ENCODE data around the gene KXD1. TPM values are rescaled to one million over a fixed set of nuclear protein-coding genes. Genes with fewer than 3 reads are reported as not detected.
A peak's percentile ranks its signal among the peaks of the same experiment; 100 is the strongest.

The KXD1 gene
- polyA plus RNA-seq, 2 of the 4 experiments (the other 2 are of a cell fraction): 62.8 to 83.9 TPM

DNA sequence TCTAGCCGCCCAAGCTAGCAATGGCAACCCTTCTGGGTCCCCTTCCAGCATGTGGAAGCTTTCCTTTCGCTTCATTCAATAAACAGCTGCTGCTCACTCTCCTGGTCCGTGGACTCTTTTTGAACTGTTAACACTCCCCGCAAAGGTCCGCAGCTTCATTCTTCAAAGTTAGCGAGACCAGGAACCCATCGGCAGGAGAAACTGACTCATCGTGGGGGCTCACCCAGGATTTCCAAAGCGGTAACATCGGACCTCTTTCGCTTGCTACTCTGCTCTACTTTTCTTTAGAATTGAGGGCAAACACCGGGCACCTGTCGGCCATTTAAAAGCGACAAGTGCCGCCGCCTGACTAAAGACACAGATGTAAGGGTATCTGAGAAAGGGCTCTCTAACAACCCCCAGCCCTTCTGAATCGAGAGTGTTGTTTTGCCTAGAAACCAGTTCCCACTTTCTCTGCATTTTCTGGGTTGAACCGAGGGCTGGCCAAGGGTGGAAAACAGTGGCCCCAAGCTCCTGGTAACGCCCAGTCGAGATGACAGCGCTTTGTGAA is 19.8 kb downstream of the KXD1 start:
- Histone ChIP-seq H3K4me3 (no peak overlapping the region), H3K4me1 (peaks cover 14% of the 10 kb centered on the region), H3K27ac (no peak overlapping the region), H3K4me2 (no peak overlapping the region), H3K9me3 (no peaks in the 10 kb centered on the region)
- WGBS (ENCODE audit: missing lambda C conversion rate): 93% methylated on average over 20 of the region's 21 CpGs
- TF ChIP-seq HOXA7 (CRISPR knock-in tag; IDR thresholded peaks at IDR 0.05): no peak
- TF ChIP-seq PHF8 (IDR thresholded peaks at IDR 0.05; ENCODE audit: borderline replicate concordance, low read depth): no peak
- no peak for TF ChIP-seq KDM5A (IDR thresholded peaks at IDR 0.05)
- no peak for TF ChIP-seq TFCP2L1 (CRISPR knock-in tag; IDR thresholded peaks at IDR 0.05)
- TF ChIP-seq HEYL (CRISPR knock-in tag; IDR thresholded peaks at IDR 0.05): no peak
- no peak for TF ChIP-seq CEBPB (IDR thresholded peaks at IDR 0.05)
- no peak for TF ChIP-seq ZSCAN20 (CRISPR knock-in tag; IDR thresholded peaks at IDR 0.05)
- no peak for TF ChIP-seq NFE2L2 (conservative IDR thresholded peaks at IDR 0.05; ENCODE audit: low read length)
- TF ChIP-seq, protein P1, sequence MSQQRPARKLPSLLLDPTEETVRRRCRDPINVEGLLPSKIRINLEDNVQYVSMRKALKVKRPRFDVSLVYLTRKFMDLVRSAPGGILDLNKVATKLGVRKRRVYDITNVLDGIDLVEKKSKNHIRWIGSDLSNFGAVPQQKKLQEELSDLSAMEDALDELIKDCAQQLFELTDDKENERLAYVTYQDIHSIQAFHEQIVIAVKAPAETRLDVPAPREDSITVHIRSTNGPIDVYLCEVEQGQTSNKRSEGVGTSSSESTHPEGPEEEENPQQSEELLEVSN (IDR thresholded peaks at IDR 0.05; ENCODE audit: borderline replicate concordance, low read depth): no peak
- no peak for TF ChIP-seq TP53 (CRISPR knock-in tag; IDR thresholded peaks at IDR 0.05)
- TF ChIP-seq RAD21 (conservative IDR thresholded peaks at IDR 0.05 in 1 of 2, IDR thresholded peaks at IDR 0.05 in 1 of 2): no peak
- no peak for TF ChIP-seq HDAC2 (IDR thresholded peaks at IDR 0.05)
- TF ChIP-seq ZFP36 (IDR thresholded peaks at IDR 0.05; ENCODE audit: borderline replicate concordance, partially characterized antibody): no peak
- no peak for TF ChIP-seq JUNB (IDR thresholded peaks at IDR 0.05)
- no peak for TF ChIP-seq ZNF302 (CRISPR knock-in tag; IDR thresholded peaks at IDR 0.05)
- no peak for DNase-seq (ENCODE audit: low read depth in 1 of 2, low spot score in 1 of 2)
- no peak for ATAC-seq
- ChIA-PET CTCF (interaction anchor here (1.6 to 3.8 kb wide), 3 partner anchors 11 to 269 kb away, joined by 3 to 22 read pairs (median 4); partner anchors contain the start of gene REX1BD), POLR2A (interaction anchor here (0.6 kb wide), 1 partner anchor 62 kb away, joined by 3 read pairs; no protein-coding TSS in a partner anchor)
- FAIRE-seq: no peak

DNA sequence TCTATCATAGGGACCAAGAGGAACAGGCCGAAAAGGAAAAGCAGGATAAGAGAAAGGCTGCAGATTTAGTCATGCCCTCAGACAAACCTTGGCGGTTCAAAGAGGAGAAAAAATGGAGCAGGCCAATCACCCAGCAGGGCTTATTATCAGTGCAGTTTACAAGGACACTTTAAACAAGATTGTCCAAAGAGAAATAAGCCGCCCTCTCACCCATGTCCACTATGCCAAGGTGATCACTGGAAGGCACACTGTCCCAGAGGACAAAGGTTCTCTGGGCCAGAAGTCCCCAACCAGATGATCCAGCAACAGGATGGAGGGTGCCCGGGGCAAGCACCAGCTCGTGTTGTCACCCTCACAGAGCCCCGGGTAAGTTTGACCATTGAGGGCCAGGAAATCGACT is 22.6 kb downstream of the KXD1 start:
- CTCF ChIA-PET: interaction anchor here (0.9 to 2.2 kb wide), 4 partner anchors 9 to 60 kb away, joined by 3 to 12 read pairs (median 4); partner anchors contain the start of gene REX1BD

GRCh38 chr19:18586306-18586705 is 28.6 kb downstream of the KXD1 start:
- CTCF ChIA-PET: interaction anchor here (1.1 to 3.6 kb wide), 5 partner anchors 9 to 261 kb away, joined by 3 to 22 read pairs (median 4); no protein-coding TSS in a partner anchor
- TF ChIP-seq RCOR1 (IDR thresholded peaks at IDR 0.05; ENCODE audit: low read depth, low read length) (no peak), MAFK (IDR thresholded peaks at IDR 0.05; ENCODE audit: partially characterized antibody) (no peak), FOSL2 (IDR thresholded peaks at IDR 0.05) (no peak), FOSL2 (CRISPR knock-in tag; IDR thresholded peaks at IDR 0.05) (no peak), RARB (CRISPR knock-in tag; IDR thresholded peaks at IDR 0.05) (no peak)
- no peaks in the 10 kb centered on the region for H3K9me3 ChIP-seq
- ATAC-seq (no peak), FAIRE-seq (no peak), DNase-seq (ENCODE audit: low read depth in 1 of 2, low spot score in 1 of 2) (no peak)
- no peak overlapping the region for H3K27ac ChIP-seq
- 56% methylated on average over 2 of the region's 2 CpGs for WGBS (ENCODE audit: missing lambda C conversion rate)
- POLR2A ChIA-PET: no interaction called here
- H3K4me3 ChIP-seq: no peak overlapping the region
- peaks cover 8% of the 10 kb centered on the region; the same call in 1 of the 3 replicates for H3K4me1 ChIP-seq
- no peak overlapping the region for H3K4me2 ChIP-seq

More for the DNA sequence above, 22.6 kb downstream of the KXD1 start:
- H3K4me2 ChIP-seq: no peak overlapping the region
- H3K4me3 ChIP-seq: no peak overlapping the region
- H3K27ac ChIP-seq: no peak overlapping the region
- H3K4me1 ChIP-seq: no peaks in the 10 kb centered on the region
- 67% methylated on average over 4 of the region's 7 CpGs for WGBS (ENCODE audit: missing lambda C conversion rate)
- POLR2A ChIA-PET: no interaction called here
- H3K9me3 ChIP-seq: no peaks in the 10 kb centered on the region
- ATAC-seq (peak in 1 of 2 experiments; percentile 15; a peak in 2 of 6 replicates), DNase-seq (ENCODE audit: low read depth in 1 of 2, low spot score in 1 of 2) (no peak), FAIRE-seq (no peak)
- no peak for TF ChIP-seq KDM1A (IDR thresholded peaks at IDR 0.05; ENCODE audit: low read depth)
- TF ChIP-seq ZC3H11A (IDR thresholded peaks at IDR 0.05): no peak
- TF ChIP-seq CHD2 (IDR thresholded peaks at IDR 0.05; ENCODE audit: low read length, partially characterized antibody): no peak
- no peak for TF ChIP-seq BHLHE40 (IDR thresholded peaks at IDR 0.05; ENCODE audit: low read depth, low read length)
- TF ChIP-seq, protein P2, sequence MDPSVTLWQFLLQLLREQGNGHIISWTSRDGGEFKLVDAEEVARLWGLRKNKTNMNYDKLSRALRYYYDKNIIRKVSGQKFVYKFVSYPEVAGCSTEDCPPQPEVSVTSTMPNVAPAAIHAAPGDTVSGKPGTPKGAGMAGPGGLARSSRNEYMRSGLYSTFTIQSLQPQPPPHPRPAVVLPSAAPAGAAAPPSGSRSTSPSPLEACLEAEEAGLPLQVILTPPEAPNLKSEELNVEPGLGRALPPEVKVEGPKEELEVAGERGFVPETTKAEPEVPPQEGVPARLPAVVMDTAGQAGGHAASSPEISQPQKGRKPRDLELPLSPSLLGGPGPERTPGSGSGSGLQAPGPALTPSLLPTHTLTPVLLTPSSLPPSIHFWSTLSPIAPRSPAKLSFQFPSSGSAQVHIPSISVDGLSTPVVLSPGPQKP (IDR thresholded peaks at IDR 0.05; ENCODE audit: low read depth, low read length): no peak
- TF ChIP-seq FOXS1 (CRISPR knock-in tag; IDR thresholded peaks at IDR 0.05): no peak
- no peak for TF ChIP-seq KDM5A (IDR thresholded peaks at IDR 0.05)
- TF ChIP-seq PHF8 (IDR thresholded peaks at IDR 0.05; ENCODE audit: borderline replicate concordance, low read depth): no peak
